ENCODE results near the gene PROK1.

Gene PROK1

GRCh38 chr1:110490791-110491451 is 40.0 kb downstream of the PROK1 start:
- DNase-seq = no peak

- no peak for DNase-seq
Measured at GRCh38 chr1:110492573-110492972, 41.6 kb downstream of the PROK1 start.

GRCh38 chr1:110493059-110493699 is 42.2 kb downstream of the PROK1 start:
- DNase-seq = no peak

GRCh38 chr1:110494036-110494435 is 43.1 kb downstream of the PROK1 start:
- no peak for DNase-seq

GRCh38 chr1:110494522-110495406 is 43.8 kb downstream of the PROK1 start:
- DNase-seq = no peak

GRCh38 chr1:110495926-110496600 is 45.1 kb downstream of the PROK1 start:
- peak; percentile 76 for DNase-seq

- no peak for DNase-seq
Measured at GRCh38 chr1:110498270-110498669, 47.3 kb downstream of the PROK1 start.

GRCh38 chr1:110501488-110502132 is 50.7 kb downstream of the PROK1 start:
- no peak for DNase-seq

GRCh38 chr1:110502402-110503151 is 51.6 kb downstream of the PROK1 start:
- DNase-seq = no peak

- no peak for DNase-seq
Measured at GRCh38 chr1:110503471-110503870, 52.5 kb downstream of the PROK1 start.

GRCh38 chr1:110504226-110504625 is 53.3 kb downstream of the PROK1 start:
- no peak for DNase-seq

GRCh38 chr1:110505596-110505995 is 54.6 kb downstream of the PROK1 start:
- no peak for DNase-seq

GRCh38 chr1:110506541-110506940 is 55.6 kb downstream of the PROK1 start:
- no peak for DNase-seq

Data from NCI-H774 (cell line).